ENCODE results near the gene MMP3.

Gene MMP3

GRCh38 chr11:102831489-102832440, 11.6 kb downstream of the MMP3 start:
- no peak for DNase-seq

- DNase-seq = no peak
Observed at GRCh38 chr11:102831128-102831488, 12.3 kb downstream of the MMP3 start.

GRCh38 chr11:102830001-102830727, 13.2 kb downstream of the MMP3 start:
- no peak for DNase-seq

- DNase-seq = no peak
Observed at GRCh38 chr11:102829316-102830000, 14.0 kb downstream of the MMP3 start.

GRCh38 chr11:102824556-102824955, 18.9 kb downstream of the MMP3 start:
- no peak for DNase-seq

- DNase-seq = no peak
Observed at GRCh38 chr11:102819491-102819890, 23.9 kb downstream of the MMP3 start.

- no peak for DNase-seq
Observed at GRCh38 chr11:102813484-102813883, 29.9 kb downstream of the MMP3 start.

GRCh38 chr11:102812188-102812587, 31.2 kb downstream of the MMP3 start:
- no peak for DNase-seq

GRCh38 chr11:102810950-102811660, 32.3 kb downstream of the MMP3 start:
- DNase-seq = no peak

- DNase-seq = no peak
Observed at GRCh38 chr11:102809971-102810370, 33.4 kb downstream of the MMP3 start.

GRCh38 chr11:102807921-102808320, 35.5 kb downstream of the MMP3 start:
- no peak for DNase-seq

- no peak for DNase-seq
Observed at GRCh38 chr11:102806296-102806695, 37.1 kb downstream of the MMP3 start.

- no peak for DNase-seq
Observed at GRCh38 chr11:102802341-102802740, 41.1 kb downstream of the MMP3 start.

GRCh38 chr11:102800767-102801166, 42.6 kb downstream of the MMP3 start:
- DNase-seq = no peak

GRCh38 chr11:102799681-102800340, 43.6 kb downstream of the MMP3 start:
- DNase-seq = no peak

- no peak for DNase-seq
Observed at GRCh38 chr11:102798012-102798746, 45.2 kb downstream of the MMP3 start, which contains the start of gene MMP1. Gene MMP1, minus strand, starts transcription at chr11:102798160. Its CDS starts 68 bp downstream, at chr11:102798092.

- no peak for DNase-seq
Observed at GRCh38 chr11:102794382-102794781, 49.0 kb downstream of the MMP3 start.

- no peak for DNase-seq
Observed at GRCh38 chr11:102793677-102794290, 49.6 kb downstream of the MMP3 start.

- DNase-seq = no peak
Observed at GRCh38 chr11:102792604-102793003, 50.8 kb downstream of the MMP3 start.

GRCh38 chr11:102791271-102792036, 52.0 kb downstream of the MMP3 start:
- DNase-seq = no peak
